Endothelial cell of umbilical vein (primary cell): ENCODE results near the gene VPS37C. TPM values are rescaled to one million over a fixed set of nuclear protein-coding genes. Genes with fewer than 3 reads are reported as not detected.

Source experiments
- BruUV-seq: library from RNA; stranded (reverse); fragments of 400-500 nt; replicated peaks from 2 replicates; lab custom pipeline; 2021; lab: Mats Ljungman, UMichigan
- CTCF ChIA-PET: fragments of 300-600, 350-600 bp; sonication (Branson Sonifier 250); formaldehyde crosslinking; loops from one replicate; lab custom pipeline; 2021; ENCODE audit warnings: antibody characterized with exemption, inconsistent platforms; lab: Charles Lee
- POLR2A ChIA-PET: fragments of 300-600, 350-600 bp; sonication (Branson Sonifier 250); formaldehyde crosslinking; loops from one replicate; lab custom pipeline; 2021; ENCODE audit warnings: antibody characterized with exemption, inconsistent platforms; lab: Charles Lee
- DNase-seq: peaks from one replicate; pipeline ENCODE4 v3.0.0-alpha.2; 2011; ENCODE audit warnings: low read depth, low spot score
- FAIRE-seq: peaks from 2 replicates; lab custom pipeline; 2011; peaks lifted over from hg19 to GRCh38; lab: Jason Lieb, UNC
- H2AFZ ChIP-seq: 2 replicates; pipeline ENCODE4 v1.6.0; 2012; ENCODE audit warnings: low read depth, low read length, control low read depth, inconsistent platforms
- H3K27ac ChIP-seq: 2 replicates; pipeline ENCODE4 v1.5.1; 2011; ENCODE audit warnings: low read depth, mild to moderate bottlenecking, control low read depth, low read length, moderate library complexity; ENCODE audit not compliant: insufficient read depth
- H3K27me3 ChIP-seq, 2 experiments: 2 replicates each; pipeline versions ENCODE4 v1.6.0 to v1.6.1; 2011; ENCODE audit warnings: low read length in 2 of 2, mixed read lengths in 1 of 2; ENCODE audit not compliant: control insufficient read depth in 2 of 2, insufficient read depth in 2 of 2
- H3K36me3 ChIP-seq, 2 experiments: 2 replicates in 1 of 2; 3 replicates in 1 of 2; pipeline ENCODE4 v1.5.1; 2011; ENCODE audit warnings: low read length in 2 of 2, mild to moderate bottlenecking in 1 of 2, moderate library complexity in 1 of 2; ENCODE audit not compliant: control insufficient read depth in 2 of 2, insufficient read depth in 2 of 2; ENCODE audit errors: extremely low read depth in 1 of 2
- H3K4me1 ChIP-seq: 3 replicates; pipeline ENCODE4 v1.5.1; 2011; ENCODE audit warnings: mild to moderate bottlenecking, low read length; ENCODE audit not compliant: control insufficient read depth, insufficient read depth; ENCODE audit errors: extremely low read depth
- H3K4me2 ChIP-seq: 2 replicates; pipeline ENCODE4 v1.6.1; 2011; ENCODE audit warnings: low read length, control low read depth, mixed read lengths; ENCODE audit not compliant: insufficient read depth
- H3K4me3 ChIP-seq, 3 experiments: fragments of 200-600 bp in 1 of 3; sonication (generic), shearing (Covaris generic) in 1 of 3; replicated peaks in 1 of 3; 2 replicates each; pipeline ENCODE4 v1.5.1; 2011 to 2016; ENCODE audit warnings: control low read depth in 3 of 3, low read length in 3 of 3, mild to moderate bottlenecking in 2 of 3, inconsistent platforms in 1 of 3, low read depth in 1 of 3, moderate library complexity in 1 of 3; ENCODE audit not compliant: insufficient read depth in 1 of 3
- H3K79me2 ChIP-seq: 2 replicates; pipeline ENCODE4 v1.6.0; 2012; ENCODE audit warnings: low read length, inconsistent platforms; ENCODE audit not compliant: control insufficient read depth, insufficient read depth
- H3K9ac ChIP-seq: replicated peaks from 2 replicates; pipeline ENCODE3; 2011; ENCODE audit warnings: low read length, control low read depth; ENCODE audit not compliant: insufficient read depth; ENCODE audit errors: extremely low read depth
- H3K9me1 ChIP-seq: replicated peaks from 3 replicates; pipeline ENCODE4 v1.6.0; 2011; ENCODE audit warnings: mild to moderate bottlenecking, low read length; ENCODE audit not compliant: control insufficient read depth, insufficient read depth; ENCODE audit errors: extremely low read depth
- H3K9me3 ChIP-seq: replicated peaks from 2 replicates; pipeline ENCODE4 v1.5.1; 2012; ENCODE audit warnings: low read length, inconsistent platforms; ENCODE audit not compliant: control insufficient read depth, insufficient read depth
- H4K20me1 ChIP-seq: replicated peaks from 2 replicates; pipeline ENCODE3; 2011; ENCODE audit warnings: mild to moderate bottlenecking, low read length; ENCODE audit not compliant: control insufficient read depth, insufficient read depth; ENCODE audit errors: extremely low read depth
- EZH2 ChIP-seq: IDR thresholded peaks from 2 replicates; pipeline ENCODE4 v1.6.1; 2012; ENCODE audit warnings: borderline replicate concordance, low read depth, mild to moderate bottlenecking, moderate library complexity, low read length, inconsistent platforms; ENCODE audit not compliant: severe bottlenecking
- FOS ChIP-seq: IDR thresholded peaks from 2 replicates; pipeline ENCODE4 v1.6.1; 2011; ENCODE audit warnings: mild to moderate bottlenecking, low read length, moderate library complexity, borderline replicate concordance; ENCODE audit not compliant: insufficient read depth
- GATA2 ChIP-seq: IDR thresholded peaks from 2 replicates; pipeline ENCODE4 v1.7.0; 2011; ENCODE audit warnings: low read depth, mild to moderate bottlenecking, moderate library complexity, mixed read lengths, low read length; ENCODE audit not compliant: insufficient read length, insufficient read depth
- JUN ChIP-seq: IDR thresholded peaks from 2 replicates; pipeline ENCODE4 v1.6.1; 2011; ENCODE audit warnings: borderline replicate concordance, low read depth; ENCODE audit not compliant: insufficient read length, insufficient read depth
- MYC ChIP-seq: IDR thresholded peaks from one replicate; pipeline ENCODE4 v1.6.1; 2011; ENCODE audit warnings: mild to moderate bottlenecking, low read depth, low read length
- POLR2A ChIP-seq: IDR thresholded peaks from 2 replicates; pipeline ENCODE4 v1.6.1; 2012; ENCODE audit warnings: low read depth, mild to moderate bottlenecking, control low read depth, low read length
- POLR2AphosphoS5 ChIP-seq: IDR thresholded peaks from 2 replicates; pipeline ENCODE4 v1.6.1; 2012; ENCODE audit warnings: low read depth, mild to moderate bottlenecking, control low read depth, low read length, moderate library complexity; ENCODE audit not compliant: insufficient read depth
- dilution Hi-C: fragments of 300-500 bp; cut with MboI; formaldehyde crosslinking; loops from one replicate; pipeline ENCODE4 v1.15.0; 2019; ENCODE audit warnings: low sequenced_read_pairs; ENCODE audit not compliant: extremely low pct_ligation_motif_present
- intact Hi-C: fragments of 100-400 bp; cut with micrococcal nuclease; formaldehyde crosslinking; loops from one replicate; pipeline ENCODE4 v1.10.0; 2022
- polyA plus RNA-seq, 4 experiments: library from polyadenylated mRNA; depleted of rRNA in 3 of 4; stranded (reverse) in 3 of 4; unstranded in 1 of 4; fragments of >200 nt; gene quantifications; 2 replicates each; pipeline versions ENCODE4 v1.2.1 to v1.2.3, GENCODE V29; 2011 to 2012; ENCODE audit warnings: missing spikeins in 1 of 4
- total RNA-seq: library from RNA; stranded (reverse); gene quantifications from 2 replicates; pipeline ENCODE4 v1.2.3, GENCODE V29; 2021
- TF ChIP-seq, protein P1 (sequence below): IDR thresholded peaks from 2 replicates; pipeline ENCODE4 v1.6.1; 2011; ENCODE audit not compliant: insufficient read depth, insufficient read length
- TF ChIP-seq, protein P2 (sequence below), 2 donors: IDR thresholded peaks; 1 replicate in 1 of 2; 2 replicates in 1 of 2; pipeline ENCODE4 v1.5.1; 2011; ENCODE audit warnings: low read length in 2 of 2, mild to moderate bottlenecking in 2 of 2, moderate library complexity in 2 of 2, control low read depth in 1 of 2, inconsistent platforms in 1 of 2, low read depth in 1 of 2; ENCODE audit not compliant: insufficient read depth in 1 of 2; ENCODE audit errors: extremely low read depth in 1 of 2

VPS37C gene
- total and polyA plus RNA-seq, 2 donors (not counting 3 experiments of a cell fraction or from before 2014, with no cell fraction given) = 17.7 to 23.4 TPM

GRCh38 chr11:61112575-61112974, 48.7 kb downstream of the VPS37C start:
- Histone ChIP-seq H3K9me1 (no peaks in the 10 kb centered on the region), H4K20me1 (no peaks in the 10 kb centered on the region), H3K9ac (no peak overlapping the region), H3K27me3 (no peaks in the 10 kb centered on the region), H3K4me2 (no peak overlapping the region), H3K4me3 (no peak overlapping the region), H2AFZ (no peak overlapping the region), H3K9me3 (no peaks in the 10 kb centered on the region), H3K79me2 (no peaks in the 10 kb centered on the region), H3K4me1 (no peaks in the 10 kb centered on the region), H3K27ac (no peak overlapping the region), H3K36me3 (no peaks in the 10 kb centered on the region)
- CTCF ChIA-PET = interaction anchor here (2.0 kb wide), 1 partner anchor 16 kb away, joined by 9 read pairs; no protein-coding TSS in a partner anchor
- TF ChIP-seq, protein P1, sequence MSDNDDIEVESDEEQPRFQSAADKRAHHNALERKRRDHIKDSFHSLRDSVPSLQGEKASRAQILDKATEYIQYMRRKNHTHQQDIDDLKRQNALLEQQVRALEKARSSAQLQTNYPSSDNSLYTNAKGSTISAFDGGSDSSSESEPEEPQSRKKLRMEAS = no peak
- no peak for TF ChIP-seq GATA2
- no peak for TF ChIP-seq FOS
- no peak for TF ChIP-seq POLR2A
- no peak for TF ChIP-seq EZH2
- no peak for TF ChIP-seq MYC
- TF ChIP-seq, protein P2, sequence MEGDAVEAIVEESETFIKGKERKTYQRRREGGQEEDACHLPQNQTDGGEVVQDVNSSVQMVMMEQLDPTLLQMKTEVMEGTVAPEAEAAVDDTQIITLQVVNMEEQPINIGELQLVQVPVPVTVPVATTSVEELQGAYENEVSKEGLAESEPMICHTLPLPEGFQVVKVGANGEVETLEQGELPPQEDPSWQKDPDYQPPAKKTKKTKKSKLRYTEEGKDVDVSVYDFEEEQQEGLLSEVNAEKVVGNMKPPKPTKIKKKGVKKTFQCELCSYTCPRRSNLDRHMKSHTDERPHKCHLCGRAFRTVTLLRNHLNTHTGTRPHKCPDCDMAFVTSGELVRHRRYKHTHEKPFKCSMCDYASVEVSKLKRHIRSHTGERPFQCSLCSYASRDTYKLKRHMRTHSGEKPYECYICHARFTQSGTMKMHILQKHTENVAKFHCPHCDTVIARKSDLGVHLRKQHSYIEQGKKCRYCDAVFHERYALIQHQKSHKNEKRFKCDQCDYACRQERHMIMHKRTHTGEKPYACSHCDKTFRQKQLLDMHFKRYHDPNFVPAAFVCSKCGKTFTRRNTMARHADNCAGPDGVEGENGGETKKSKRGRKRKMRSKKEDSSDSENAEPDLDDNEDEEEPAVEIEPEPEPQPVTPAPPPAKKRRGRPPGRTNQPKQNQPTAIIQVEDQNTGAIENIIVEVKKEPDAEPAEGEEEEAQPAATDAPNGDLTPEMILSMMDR (IDR thresholded peaks at IDR 0.05; ENCODE audit: extremely low read depth in 1 of 2, insufficient read depth in 1 of 2, low read depth in 1 of 2, low read length in 2 of 2) = no peak
- TF ChIP-seq JUN = no peak
- TF ChIP-seq POLR2AphosphoS5 = no peak
- intact Hi-C loops = no loop called here
- dilution Hi-C loops = no loop called here
- BruUV-seq = no TSS peak
- DNase-seq (no peak), FAIRE-seq (no peak)
- POLR2A ChIA-PET = interaction anchor here (0.7 kb wide), 1 partner anchor 18 kb away, joined by 5 read pairs; no protein-coding TSS in a partner anchor
